Measurements from ENCODE around the gene ALDH1B1. TPM values are rescaled to one million over a fixed set of nuclear protein-coding genes. Genes with fewer than 3 reads are reported as not detected.
"Not testable (repeated sequence)": the region's sequence is repeated elsewhere in the genome, so short reads cannot be mapped to it uniquely, and the experiment has no call there.

The ALDH1B1 gene
- total RNA-seq, 4 donors from 2014 or later, result 130 to 432 (median 156) TPM

GRCh38 chr9:38395653-38396370 is 3.3 kb downstream of the ALDH1B1 start:
- ATAC-seq, result no peak
- WGBS, 2 donors (ENCODE audit: low coverage in 1 of 2), result 94% methylated on average over 7 of the region's 30 CpGs; no CpG with 5 or more reads in 1 of the 2 donors
- H3K27ac ChIP-seq, result peak overlapping the region in 3 of 4 donors; percentile 87 to 93 (median 90)

DNA sequence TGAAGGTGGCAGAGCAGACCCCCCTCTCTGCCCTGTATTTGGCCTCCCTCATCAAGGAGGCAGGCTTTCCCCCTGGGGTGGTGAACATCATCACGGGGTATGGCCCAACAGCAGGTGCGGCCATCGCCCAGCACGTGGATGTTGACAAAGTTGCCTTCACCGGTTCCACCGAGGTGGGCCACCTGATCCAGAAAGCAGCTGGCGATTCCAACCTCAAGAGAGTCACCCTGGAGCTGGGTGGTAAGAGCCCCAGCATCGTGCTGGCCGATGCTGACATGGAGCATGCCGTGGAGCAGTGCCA is 3.8 kb downstream of the ALDH1B1 start:
- Histone ChIP-seq H3K27ac (peak overlapping the region in 3 of 4 donors; percentile 35 to 93 (median 90)), H3K27me3 (no peaks in the 10 kb centered on the region), H3K36me3 (peaks cover 0 to 44% of the 10 kb centered on the region in 2 donors), H3K4me3 (no peak overlapping the region), H3K9me3 (no peaks in the 10 kb centered on the region), H3K4me1 (peaks cover 0 to 60% (median 0%) of the 10 kb centered on the region in 3 donors)
- no peak for ATAC-seq
- 100% methylated on average over 3 of the region's 10 CpGs; no CpG with 5 or more reads in 1 of the 2 donors for WGBS, 2 donors (ENCODE audit: low coverage in 1 of 2)
- no peak for TF ChIP-seq POLR2A (IDR thresholded peaks at IDR 0.05)
- TF ChIP-seq CTCF (IDR thresholded peaks at IDR 0.05), result no peak
- TF ChIP-seq EP300 (IDR thresholded peaks at IDR 0.05), result no peak
- no peak for TF ChIP-seq POLR2AphosphoS5 (IDR thresholded peaks at IDR 0.05)

More at GRCh38 chr9:38395653-38396370, 3.3 kb downstream of the ALDH1B1 start:
- Histone ChIP-seq H3K36me3 (peaks cover 0 to 44% of the 10 kb centered on the region in 2 donors), H3K4me3 (no peak overlapping the region), H3K9me3 (no peaks in the 10 kb centered on the region), H3K4me1 (peaks cover 0 to 63% (median 0%) of the 10 kb centered on the region in 3 donors), H3K27me3 (no peaks in the 10 kb centered on the region)
- TF ChIP-seq POLR2AphosphoS5 (IDR thresholded peaks at IDR 0.05), result no peak
- TF ChIP-seq EP300 (IDR thresholded peaks at IDR 0.05), result no peak
- TF ChIP-seq CTCF (IDR thresholded peaks at IDR 0.05), result no peak
- TF ChIP-seq POLR2A (IDR thresholded peaks at IDR 0.05), result no peak

DNA sequence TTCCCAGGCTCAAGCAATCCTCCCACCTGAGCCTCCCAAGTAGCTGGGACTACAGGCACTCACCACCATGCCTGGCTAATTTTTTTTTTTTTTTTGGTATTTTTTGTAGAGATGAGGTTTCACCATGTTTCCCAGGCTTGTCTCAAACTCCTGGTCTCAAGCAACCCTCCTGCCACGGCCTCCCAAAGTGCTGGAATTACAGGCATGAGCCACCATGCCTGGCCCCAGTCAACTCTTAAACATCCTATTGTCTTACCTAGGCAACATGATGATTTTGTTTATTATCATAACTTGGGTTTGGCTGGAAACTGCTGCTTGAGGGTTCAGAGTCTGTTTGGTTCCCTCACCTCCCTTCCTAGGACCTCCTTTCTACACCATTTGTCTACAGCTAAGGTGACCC is 6.7 kb downstream of the ALDH1B1 start:
- Histone ChIP-seq H3K27ac (peak overlapping the region in 2 of 4 donors; percentile 14 to 93), H3K4me1 (peaks cover 0 to 37% (median 0%) of the 10 kb centered on the region in 3 donors), H3K36me3 (peaks cover 0 to 44% of the 10 kb centered on the region in 2 donors)
- 71 to 90% methylated on average over 1 of the region's 1 CpG for WGBS, 2 donors (ENCODE audit: low coverage in 1 of 2)
- not testable (repeated sequence) for ATAC-seq, H3K4me3 ChIP-seq, H3K27me3 ChIP-seq, H3K9me3 ChIP-seq

DNA sequence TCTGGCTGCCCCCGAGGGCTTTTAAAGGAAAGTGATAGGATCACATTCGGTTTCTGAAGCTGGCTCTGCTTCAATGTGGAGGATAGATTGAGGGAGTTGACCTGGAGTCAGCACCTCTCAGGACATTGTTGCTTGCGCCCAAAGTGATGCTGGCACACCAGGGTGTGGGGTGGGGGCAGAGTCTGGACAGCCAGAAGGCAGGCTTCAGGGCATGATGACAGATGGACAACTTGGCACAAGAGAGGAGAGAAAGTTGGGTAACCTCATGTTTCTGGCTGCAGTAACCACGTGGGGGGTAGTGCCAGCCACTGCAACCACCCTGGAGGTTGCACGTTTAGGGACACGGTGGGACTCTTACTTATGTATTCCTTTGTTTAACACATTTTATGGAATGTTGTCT is 9.5 kb downstream of the ALDH1B1 start:
- Histone ChIP-seq H3K9me3 (no peaks in the 10 kb centered on the region), H3K4me3 (no peak overlapping the region), H3K27me3 (no peaks in the 10 kb centered on the region), H3K4me1 (peaks cover 0 to 19% (median 0%) of the 10 kb centered on the region in 3 donors), H3K36me3 (peaks cover 0 to 25% of the 10 kb centered on the region in 2 donors), H3K27ac (no peak overlapping the region)
- no peak for ATAC-seq
- TF ChIP-seq CTCF (IDR thresholded peaks at IDR 0.05) (no peak), POLR2A (IDR thresholded peaks at IDR 0.05) (no peak), EP300 (IDR thresholded peaks at IDR 0.05) (no peak), POLR2AphosphoS5 (IDR thresholded peaks at IDR 0.05) (no peak)
- 67 to 77% methylated on average over 3 to 6 of the region's 6 CpGs for WGBS, 2 donors (ENCODE audit: low coverage in 1 of 2)

DNA sequence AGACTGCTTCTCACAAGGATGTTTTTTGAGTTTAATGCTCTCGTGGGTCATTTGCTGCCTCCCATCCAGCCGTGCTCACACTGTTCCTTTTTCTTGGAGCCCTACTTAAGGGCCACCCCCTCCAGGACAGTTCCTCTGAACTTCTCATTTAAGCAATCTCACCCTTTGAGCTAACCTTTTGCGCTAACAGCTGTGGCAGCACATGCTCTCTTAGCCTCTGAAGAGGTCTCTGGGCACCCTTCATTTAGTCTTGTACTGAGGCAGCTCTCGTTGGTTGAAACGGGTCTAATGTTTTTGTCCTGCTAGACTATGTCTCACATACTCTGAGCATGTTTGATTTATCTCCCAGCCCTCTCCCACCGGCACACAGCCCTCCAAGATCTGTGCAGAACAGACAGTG is 11.8 kb downstream of the ALDH1B1 start:
- no peak for TF ChIP-seq CTCF (IDR thresholded peaks at IDR 0.05)
- TF ChIP-seq POLR2A (IDR thresholded peaks at IDR 0.05), result no peak
- TF ChIP-seq EP300 (IDR thresholded peaks at IDR 0.05), result no peak
- H3K9me3 ChIP-seq, result no peaks in the 10 kb centered on the region
- H3K4me1 ChIP-seq, result peaks cover 0 to 11% (median 0%) of the 10 kb centered on the region in 3 donors
- WGBS, 2 donors (ENCODE audit: low coverage in 1 of 2), result 55 to 67% methylated on average over 2 to 5 of the region's 6 CpGs
- H3K27ac ChIP-seq, result no peak overlapping the region
- H3K36me3 ChIP-seq, result peaks cover 0 to 2% of the 10 kb centered on the region in 2 donors
- no peak overlapping the region for H3K4me3 ChIP-seq
- no peak for ATAC-seq
- no peaks in the 10 kb centered on the region for H3K27me3 ChIP-seq
